GM10266 (cell line): ENCODE data around the gene ERFL.

Experiments
- DNase-seq: peaks from one replicate; pipeline ENCODE4 v3.0.0; 2012; ENCODE audit errors: extremely low spot score
- TF ChIP-seq, protein P1 (sequence below): IDR thresholded peaks from 2 replicates; pipeline ENCODE4 v1.5.1; 2012; ENCODE audit warnings: mild to moderate bottlenecking, low read depth; ENCODE audit not compliant: control insufficient read depth, insufficient read depth; ENCODE audit errors: missing control alignments

The ERFL gene

DNA sequence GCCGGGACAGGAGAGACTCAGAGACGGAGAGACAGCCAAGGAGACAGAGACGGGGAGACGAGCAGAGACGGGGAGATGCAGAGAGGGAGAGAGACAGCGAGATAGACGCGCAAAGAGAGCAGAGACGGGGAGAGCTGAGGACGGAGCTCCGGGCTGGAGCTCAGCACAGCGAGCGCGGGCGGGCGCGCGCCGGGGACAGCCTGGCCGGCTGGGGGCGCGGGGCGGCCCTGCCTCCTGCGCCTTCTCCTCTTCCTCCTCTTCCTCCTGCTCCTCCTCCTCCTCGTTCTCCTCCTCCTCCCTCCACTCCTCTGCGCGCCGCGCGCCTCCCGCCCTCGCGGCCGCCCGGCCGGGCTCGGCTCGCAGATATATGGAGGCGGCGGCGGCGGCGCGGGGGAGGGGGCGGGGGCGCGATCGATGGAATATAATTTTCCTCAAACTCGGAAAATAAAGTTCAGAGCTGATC is at the start of gene ERFL:
Gene ERFL, minus strand, starts transcription at position 229 of the 463 bp plus-strand sequence. CDS start 15,530 bp downstream, outside the sequence.
- TF ChIP-seq, protein P1, sequence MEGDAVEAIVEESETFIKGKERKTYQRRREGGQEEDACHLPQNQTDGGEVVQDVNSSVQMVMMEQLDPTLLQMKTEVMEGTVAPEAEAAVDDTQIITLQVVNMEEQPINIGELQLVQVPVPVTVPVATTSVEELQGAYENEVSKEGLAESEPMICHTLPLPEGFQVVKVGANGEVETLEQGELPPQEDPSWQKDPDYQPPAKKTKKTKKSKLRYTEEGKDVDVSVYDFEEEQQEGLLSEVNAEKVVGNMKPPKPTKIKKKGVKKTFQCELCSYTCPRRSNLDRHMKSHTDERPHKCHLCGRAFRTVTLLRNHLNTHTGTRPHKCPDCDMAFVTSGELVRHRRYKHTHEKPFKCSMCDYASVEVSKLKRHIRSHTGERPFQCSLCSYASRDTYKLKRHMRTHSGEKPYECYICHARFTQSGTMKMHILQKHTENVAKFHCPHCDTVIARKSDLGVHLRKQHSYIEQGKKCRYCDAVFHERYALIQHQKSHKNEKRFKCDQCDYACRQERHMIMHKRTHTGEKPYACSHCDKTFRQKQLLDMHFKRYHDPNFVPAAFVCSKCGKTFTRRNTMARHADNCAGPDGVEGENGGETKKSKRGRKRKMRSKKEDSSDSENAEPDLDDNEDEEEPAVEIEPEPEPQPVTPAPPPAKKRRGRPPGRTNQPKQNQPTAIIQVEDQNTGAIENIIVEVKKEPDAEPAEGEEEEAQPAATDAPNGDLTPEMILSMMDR = peak; percentile 17
- DNase-seq = peak; percentile 77

DNA sequence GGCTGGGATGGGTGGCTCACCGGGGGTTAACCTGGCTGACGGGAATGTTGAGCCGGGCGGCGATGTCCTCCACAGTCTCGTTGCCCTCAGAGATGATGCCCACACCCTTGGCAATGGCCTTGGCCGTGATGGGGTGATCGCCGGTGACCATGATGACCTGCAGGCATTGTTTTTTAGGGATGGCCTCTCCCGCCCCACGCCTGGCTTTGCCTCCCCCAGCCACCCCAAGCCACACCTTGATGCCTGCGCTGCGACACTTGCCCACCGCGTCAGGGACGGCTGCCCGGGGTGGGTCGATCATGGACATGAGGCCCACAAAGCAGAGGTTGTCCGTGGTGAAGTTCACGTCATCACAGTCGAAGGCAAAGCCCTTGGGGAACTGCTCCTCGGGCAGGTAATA is 49.7 kb upstream of the ERFL start:
- no peak for DNase-seq
- TF ChIP-seq, protein P1 = no peak

DNA sequence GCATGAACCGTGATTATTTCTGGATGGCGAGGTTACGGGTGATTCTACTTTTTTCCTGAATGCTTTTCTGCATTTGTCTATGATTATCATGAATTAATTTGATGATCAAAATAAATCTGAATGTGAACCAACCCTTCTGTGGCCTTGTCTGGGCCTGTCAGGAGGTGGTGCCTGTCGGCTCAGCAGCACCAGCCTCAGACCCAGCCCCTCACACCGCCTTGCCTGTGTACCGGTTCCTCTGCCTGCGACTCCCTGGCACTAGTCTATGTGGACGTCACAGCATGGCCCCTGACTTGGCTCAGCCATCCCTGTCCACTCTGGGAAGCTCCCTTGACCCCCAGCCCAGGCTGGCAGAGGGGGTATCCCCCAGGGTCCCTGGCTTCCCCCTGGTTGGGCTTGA is 46.4 kb upstream of the ERFL start:
- TF ChIP-seq, protein P1 = no peak
- DNase-seq = no peak

DNA sequence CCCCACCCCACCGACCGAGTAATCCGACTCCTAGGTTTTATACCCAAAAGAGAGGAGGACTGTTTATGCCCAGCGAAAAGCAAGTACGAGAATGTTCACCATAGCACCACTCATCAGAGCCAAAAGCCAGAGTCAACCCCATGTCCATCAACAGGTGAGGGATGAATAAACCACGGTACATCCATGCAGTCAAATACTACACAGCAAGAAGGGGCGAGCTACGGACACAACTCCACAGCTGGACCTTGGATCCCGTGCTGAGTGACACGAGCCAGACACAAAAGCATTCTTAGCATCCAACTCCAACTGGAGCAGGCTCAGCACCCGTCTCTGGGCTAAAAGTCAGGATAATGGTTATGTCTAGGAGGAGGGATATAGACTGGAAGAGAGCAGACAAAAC is 43.1 kb upstream of the ERFL start:
- TF ChIP-seq, protein P1 = no peak

DNA sequence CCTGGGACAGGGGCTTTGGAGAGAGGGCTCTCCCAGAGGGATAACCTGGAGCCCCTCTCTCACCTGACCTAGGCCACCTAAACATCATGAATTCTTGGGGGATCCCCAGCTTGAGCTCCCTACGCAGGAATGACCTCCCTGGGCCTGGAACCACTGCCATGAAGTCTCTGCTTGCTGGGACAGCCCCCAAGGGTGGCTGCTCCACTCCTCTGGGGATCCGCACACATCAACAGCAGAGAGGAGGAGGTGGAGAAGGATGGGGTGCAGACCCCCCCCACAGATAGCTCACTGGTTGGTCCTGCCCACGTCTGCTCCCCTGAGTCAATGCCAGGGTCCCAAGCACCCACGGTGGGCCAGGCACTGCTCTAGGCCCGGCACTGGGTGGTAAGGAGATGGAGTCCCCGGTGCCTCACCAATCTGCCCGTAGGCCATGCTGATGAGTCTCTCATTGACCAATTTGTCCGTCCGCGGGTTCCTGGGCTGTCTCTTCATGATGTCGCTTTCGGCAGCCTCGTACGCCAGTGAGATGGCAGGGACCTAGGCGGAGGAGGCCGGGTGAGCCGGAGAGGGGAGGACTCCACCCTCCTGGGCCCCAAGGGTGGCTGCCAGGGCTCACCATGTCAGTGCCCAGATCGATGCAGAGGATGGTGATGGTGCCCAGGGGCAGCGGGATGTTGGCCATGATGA is 41.7 kb upstream of the ERFL start:
- no peak for DNase-seq
- TF ChIP-seq, protein P1 = no peak

More for the DNA sequence above, 43.1 kb upstream of the ERFL start:
- DNase-seq = no peak

DNA sequence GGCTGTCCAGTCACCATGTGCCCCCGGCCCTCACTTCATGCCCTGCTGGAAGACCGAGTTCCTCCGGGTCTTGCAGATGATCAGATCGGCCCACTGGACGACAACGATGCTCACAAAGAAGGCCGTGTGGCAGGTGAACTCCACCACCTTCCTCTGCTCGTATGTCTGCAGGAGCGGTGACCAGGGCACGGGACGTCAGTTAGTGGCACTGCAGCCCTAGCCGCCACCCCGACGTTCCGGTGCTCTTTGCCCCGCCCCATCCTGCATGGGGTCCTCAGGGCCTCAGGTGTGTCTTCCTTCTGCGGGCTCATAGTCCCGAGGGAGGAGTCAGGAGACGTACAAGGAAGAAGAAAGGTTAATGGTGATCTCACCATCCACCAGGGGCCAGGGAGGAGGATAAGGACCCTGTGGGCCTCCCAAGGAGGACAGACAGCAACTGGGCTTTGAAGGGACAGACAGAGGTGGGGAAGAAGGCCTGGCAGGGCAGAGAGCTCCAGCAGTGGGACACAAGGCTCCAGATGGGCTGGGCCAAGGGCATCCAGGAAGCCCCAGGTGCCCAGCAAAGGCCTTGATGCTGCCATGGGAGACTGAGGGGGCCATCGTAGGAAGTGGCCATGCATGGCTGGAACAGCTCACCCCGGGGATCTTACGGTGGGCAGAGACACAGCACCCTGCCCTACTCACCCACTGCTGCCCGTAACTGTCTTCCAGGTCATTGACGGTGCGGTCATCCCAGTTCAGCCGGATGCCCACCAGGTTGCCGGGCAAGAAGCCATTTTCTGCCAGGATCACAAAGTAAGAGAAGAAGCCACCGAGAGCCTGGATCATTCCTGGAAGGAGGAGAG is 40.7 kb upstream of the ERFL start:
- TF ChIP-seq, protein P1 = no peak

More for the DNA sequence above, 40.7 kb upstream of the ERFL start:
- DNase-seq = no peak
